Subcutaneous adipose tissue (tissue), 4 donors: ENCODE measurements around the gene ZNF594. TPM values are rescaled to one million over a fixed set of nuclear protein-coding genes. Genes with fewer than 3 reads are reported as not detected.

Experiments
- CTCF ChIP-seq: fragments of 450-650 bp; IDR thresholded peaks from one replicate; pipeline ENCODE4 v1.5.1; 2016; ENCODE audit warnings: low read depth, mild to moderate bottlenecking, control low read depth, antibody characterized with exemption, moderate library complexity
- total RNA-seq, 4 donors: library from RNA; depleted of rRNA; stranded (reverse); fragments of >200 nt; gene quantifications; one replicate each; pipeline ENCODE4 v1.1.0, GENCODE V29; 2016

The ZNF594 gene
- total RNA-seq, 4 donors from 2014 or later = 5.5 to 17.1 (median 11.0) TPM

- TF ChIP-seq CTCF = no peak
Observed at GRCh38 chr17:5225668-5226457, 34.2 kb upstream of the ZNF594 start.

GRCh38 chr17:5220074-5220473, 28.4 kb upstream of the ZNF594 start:
- no peak for TF ChIP-seq CTCF

GRCh38 chr17:5219536-5219935, 27.9 kb upstream of the ZNF594 start:
- no peak for TF ChIP-seq CTCF

- TF ChIP-seq CTCF = no peak
Observed at GRCh38 chr17:5211458-5211857, 19.8 kb upstream of the ZNF594 start.

- no peak for TF ChIP-seq CTCF
Observed at GRCh38 chr17:5210614-5211252, 19.1 kb upstream of the ZNF594 start.

- TF ChIP-seq CTCF = no peak
Observed at GRCh38 chr17:5210091-5210490, 18.4 kb upstream of the ZNF594 start.

GRCh38 chr17:5209396-5209795, 17.7 kb upstream of the ZNF594 start:
- no peak for TF ChIP-seq CTCF
